Amniotic stem cell (primary cell): Measurements from ENCODE around the gene VAPA.
"Not testable (repeated sequence)": the region's sequence is repeated elsewhere in the genome, so short reads cannot be mapped to it uniquely, and the experiment has no call there.

ENCODE experiments used
- DNase-seq: peaks from one replicate; lab custom pipeline; 2025; lab: John Stamatoyannopoulos, UW

Gene VAPA

GRCh38 chr18:9886005-9886348, 27.8 kb upstream of the VAPA start:
- DNase-seq, result no peak

GRCh38 chr18:9887992-9888391, 25.8 kb upstream of the VAPA start:
- DNase-seq, result no peak

DNA sequence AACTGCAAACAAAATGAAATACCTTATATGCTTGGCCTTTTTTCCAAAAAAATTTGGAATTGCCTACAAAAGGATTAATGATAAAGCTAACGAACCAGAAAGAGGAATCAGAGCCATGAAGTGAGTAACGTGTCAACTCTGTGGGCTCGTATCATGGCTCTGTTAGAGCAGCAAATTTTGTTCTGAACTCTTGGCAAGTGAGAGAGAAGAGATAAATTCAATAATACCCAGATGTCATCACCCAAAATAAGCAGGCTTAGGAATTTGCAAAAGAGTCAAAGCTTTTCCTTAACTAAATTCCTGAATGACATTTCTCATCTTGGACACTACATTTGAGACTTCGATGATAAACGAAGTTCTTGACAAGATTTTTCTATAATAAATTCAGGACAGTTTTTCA, 23.6 kb upstream of the VAPA start:
- DNase-seq, result no peak

GRCh38 chr18:9890957-9891356, 22.9 kb upstream of the VAPA start:
- no peak for DNase-seq

- not testable (repeated sequence) for DNase-seq
Observed at GRCh38 chr18:9891515-9891914, 22.3 kb upstream of the VAPA start.

DNA sequence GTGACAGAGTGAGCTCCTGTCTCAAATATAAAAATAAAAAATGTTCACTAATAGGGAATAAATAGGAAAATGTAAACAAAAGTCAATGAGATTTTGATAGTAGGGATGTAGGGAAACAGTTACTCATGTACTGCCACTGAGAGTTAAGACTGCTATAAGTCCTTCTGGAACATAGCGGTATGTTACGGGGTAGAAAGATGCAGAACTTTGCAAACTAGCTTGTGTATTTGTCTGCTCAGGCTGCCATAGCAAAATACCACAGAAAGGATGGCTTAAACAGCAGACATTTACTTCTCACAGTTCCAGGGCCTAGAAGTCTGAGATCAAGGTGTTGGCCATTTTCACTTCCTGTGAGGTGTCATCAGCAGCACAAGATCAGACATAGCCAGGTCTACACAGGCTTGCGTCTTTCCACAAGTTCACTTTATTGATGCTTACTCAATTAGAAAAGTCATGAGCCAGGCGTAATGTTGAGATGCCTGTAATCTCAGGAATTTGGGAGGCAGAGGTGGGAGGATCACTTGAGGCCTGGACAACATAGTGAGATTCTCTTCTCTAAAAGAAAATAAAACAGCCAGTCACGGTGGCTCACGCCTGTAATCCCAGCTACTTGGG, 19.3 kb upstream of the VAPA start:
- no peak for DNase-seq

DNA sequence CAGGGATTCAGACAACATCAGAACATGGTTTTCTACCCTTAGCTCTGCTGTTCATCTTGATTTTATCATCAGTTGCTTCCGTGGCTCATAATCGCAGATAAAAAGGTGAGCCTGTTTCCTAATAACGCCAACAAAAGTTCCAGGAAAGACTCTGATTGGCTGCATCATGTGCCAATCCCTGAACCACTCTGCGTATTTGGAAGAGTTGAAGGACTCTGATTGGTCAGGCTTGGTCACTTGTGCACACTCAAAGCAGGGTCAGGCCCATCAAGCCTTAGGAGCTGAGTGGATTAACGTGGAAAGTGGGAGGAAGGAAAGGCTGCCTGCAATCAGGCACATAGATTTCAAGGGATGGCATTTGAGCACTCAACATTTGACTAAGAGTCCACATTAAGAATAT, 16.7 kb upstream of the VAPA start:
- no peak for DNase-seq

DNA sequence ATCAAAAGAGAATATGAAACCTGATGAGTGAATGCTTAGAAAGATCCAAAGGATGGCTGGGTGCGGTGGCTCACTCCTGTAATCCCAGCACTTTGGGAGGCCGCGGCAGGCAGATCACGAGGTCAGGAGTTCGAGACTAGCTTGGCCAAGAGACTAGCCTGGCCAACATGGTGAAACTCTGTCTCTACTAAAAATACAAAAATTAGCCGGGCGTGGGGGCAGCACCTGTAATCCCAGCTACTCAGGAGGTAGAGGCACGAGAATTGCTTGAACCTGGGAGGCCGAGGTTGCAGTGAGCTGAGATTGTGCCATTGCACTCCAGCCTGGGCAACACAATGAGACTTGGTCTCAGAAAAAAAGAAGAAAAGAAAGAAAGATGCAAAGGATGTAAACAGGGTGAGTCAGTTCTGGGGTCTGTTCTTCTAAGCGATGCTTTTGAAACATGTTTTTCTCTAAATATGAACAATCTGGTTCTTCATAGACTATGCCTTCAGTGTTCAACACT, 16.0 kb upstream of the VAPA start:
- not testable (repeated sequence) for DNase-seq

DNA sequence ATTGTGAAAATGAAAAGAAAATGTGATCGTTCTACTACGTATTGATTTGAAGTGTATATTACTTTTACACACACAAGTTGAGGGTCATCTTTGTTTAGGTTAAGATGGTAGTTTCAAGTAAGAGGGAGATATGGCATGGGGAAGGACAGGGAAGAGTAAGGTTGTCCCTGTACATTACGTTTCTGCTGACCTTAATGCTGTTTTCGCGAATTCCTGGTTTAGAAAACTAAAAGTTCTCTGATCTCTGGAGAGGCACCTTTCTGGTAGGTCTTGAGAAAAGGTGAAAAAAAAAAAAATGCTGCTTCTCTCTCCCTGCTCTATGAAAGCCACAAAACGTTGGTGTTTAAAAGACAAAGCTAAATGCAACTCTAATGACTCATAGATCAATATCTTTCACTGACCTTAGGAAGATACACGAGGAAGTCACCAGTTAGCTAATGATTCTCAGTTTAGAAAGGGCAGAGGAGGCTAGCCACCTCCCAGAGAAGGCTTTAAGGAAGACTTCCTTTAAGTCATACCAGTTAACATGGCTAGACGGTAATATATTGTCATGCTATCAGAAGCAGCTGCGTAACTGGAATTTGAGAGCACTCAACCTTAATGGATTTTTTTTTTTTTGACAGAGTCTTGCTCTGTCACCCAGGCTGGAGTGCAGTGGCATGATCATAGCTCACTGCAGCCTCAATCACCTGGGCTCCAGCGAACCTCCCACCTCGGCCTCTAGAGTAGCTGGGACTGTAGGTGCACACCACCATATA, 14.8 kb upstream of the VAPA start:
- no peak for DNase-seq

- not testable (repeated sequence) for DNase-seq
Observed at GRCh38 chr18:9899550-9899930, 14.3 kb upstream of the VAPA start.

GRCh38 chr18:9900699-9901098, 13.1 kb upstream of the VAPA start:
- DNase-seq, result no peak

- DNase-seq, result no peak
Observed at GRCh38 chr18:9901377-9901776, 12.4 kb upstream of the VAPA start.

GRCh38 chr18:9902264-9902663, 11.6 kb upstream of the VAPA start:
- not testable (repeated sequence) for DNase-seq

DNA sequence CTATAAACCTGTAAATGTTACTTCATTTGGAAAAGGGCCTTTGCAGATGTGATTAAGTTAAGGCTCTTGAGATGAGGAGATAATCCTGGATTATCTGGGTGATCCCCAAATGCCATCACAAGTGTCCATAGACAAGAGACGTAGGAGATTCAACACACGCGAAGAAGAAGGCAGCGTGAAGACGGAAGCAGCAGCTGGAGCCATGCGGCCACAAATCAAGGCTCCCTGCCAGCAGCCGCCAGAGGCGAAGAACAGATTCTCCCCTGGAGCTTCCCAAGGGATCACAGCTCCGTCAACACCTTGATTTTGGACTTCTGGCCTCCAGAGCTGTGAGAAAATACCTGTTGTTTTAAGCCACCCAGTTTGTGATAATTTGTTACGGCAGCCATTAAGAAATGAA, 11.0 kb upstream of the VAPA start:
- DNase-seq, result no peak

DNA sequence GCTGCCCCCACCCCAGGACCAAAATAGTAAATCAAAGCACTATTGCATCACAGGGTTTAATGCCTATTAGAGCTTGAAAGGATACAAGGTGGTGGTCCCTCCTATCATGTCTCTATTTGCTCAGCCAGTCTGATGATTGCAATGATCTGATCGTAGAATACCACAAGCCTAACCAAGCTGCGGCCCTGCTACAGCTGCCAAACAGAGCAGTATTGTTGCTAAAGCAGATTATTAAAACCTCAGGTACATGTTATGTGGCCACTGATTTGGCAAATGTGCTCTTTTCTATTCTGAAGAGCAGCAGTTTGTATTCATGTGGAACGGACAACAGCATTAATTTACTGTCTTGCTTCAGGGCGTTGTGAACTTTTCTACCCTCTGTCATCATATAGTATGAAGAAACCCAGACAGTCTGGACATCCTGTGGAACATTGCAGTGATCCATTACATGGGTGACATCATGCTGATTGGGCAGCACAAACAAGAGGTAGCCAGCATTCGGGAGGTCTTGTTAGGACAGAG, 8.4 kb upstream of the VAPA start:
- DNase-seq, result no peak

- DNase-seq, result no peak
Observed at GRCh38 chr18:9906481-9906880, 7.3 kb upstream of the VAPA start.

DNA sequence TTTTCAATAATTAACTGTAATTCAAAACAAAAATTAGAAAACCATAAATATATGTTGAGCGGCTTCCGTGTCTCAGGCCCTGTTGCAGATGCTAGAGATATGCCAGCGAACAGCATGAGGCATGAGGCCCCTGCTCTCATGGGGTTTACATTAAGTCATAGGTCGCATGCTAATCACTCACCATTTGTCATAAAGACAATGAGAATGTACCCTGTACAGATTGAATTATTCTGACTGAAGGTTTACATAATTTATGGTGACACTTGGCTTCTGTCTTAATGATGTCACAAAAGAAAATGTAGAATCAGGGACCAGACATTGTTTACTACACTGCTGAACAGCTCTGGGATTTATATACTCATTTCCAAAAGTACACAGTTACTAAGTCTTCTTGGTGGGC, 5.9 kb upstream of the VAPA start:
- no peak for DNase-seq

DNA sequence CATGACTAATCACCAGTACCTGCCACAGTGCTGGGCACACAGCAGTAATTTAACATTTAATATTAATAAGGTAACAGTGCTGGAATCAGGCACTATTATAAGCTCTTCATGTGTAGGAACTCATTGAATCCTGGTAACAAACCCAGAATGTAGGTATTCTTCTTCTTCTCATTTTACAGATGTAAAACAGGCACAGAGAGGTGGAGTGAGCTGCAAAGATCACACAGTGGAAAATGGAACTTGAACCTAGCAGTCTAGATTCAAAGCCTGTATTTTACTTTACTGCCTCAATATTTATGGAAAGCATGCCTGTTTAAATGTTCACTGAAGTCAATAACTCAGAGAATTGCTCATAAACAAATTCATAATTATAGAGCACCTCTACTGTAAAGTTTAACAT, 3.7 kb upstream of the VAPA start:
- no peak for DNase-seq

DNA sequence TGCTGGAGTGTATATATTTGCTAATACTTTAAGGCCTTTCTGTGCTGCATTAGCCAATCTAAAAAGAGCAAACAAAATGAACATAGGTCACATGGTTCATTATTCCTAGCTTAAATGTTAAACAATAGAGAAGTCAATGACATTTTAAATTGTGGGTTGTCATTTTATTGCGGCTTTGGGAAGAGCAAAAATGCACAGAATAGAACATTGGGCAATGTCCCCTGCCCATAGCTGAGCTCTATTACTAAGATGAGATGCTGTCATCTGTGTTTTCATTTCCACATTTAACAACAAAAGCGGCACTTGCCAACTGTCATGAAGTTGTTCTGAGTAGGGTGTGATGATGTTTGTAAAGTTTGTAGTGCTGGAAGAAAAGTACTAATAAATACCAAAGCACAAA, 3.2 kb upstream of the VAPA start:
- no peak for DNase-seq

GRCh38 chr18:9911226-9911625, 2.6 kb upstream of the VAPA start:
- DNase-seq, result no peak

DNA sequence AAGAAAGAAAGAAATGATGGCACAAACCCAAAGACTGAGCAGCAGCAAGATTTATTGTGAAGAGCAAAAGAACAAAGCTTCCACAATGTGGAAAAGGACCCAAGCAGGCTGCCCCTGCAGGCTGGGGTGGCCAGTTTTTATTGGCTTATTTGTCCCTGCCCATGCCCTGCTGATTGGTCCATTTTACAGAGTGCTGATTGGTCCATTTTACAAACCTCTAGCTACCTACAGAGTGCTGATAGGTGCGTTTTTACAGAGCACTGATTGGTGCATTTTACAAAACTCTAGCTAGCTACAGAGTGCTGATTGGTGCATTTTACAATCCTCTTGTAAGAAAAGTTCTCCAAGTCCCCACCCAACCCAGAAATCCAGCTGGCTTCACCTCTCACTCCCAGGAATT, 1.5 kb upstream of the VAPA start:
- DNase-seq, result not testable (repeated sequence)

GRCh38 chr18:9913151-9913525, 678 bp upstream of the VAPA start:
- no peak for DNase-seq

DNA sequence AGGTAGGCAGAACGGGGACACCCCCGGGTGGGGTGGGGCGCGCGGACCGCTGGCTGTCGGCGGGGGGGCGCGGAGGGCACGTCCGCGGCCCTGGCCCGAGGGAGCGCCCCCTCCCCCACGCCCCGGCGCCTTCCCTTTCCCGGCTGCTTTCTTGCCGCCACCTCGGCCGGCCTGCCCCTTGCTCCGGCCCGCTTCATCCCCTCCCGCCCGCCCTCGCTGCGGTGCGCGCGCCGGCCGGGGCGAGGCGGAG, 443 bp downstream of the VAPA start:
- no peak for DNase-seq
